Activated CD8-positive, alpha-beta memory T cell treated with anti-CD3 and anti-CD28 coated beads for 36 hours (primary cell): Measurements from ENCODE around the gene NLRP7. TPM values are rescaled to one million over a fixed set of nuclear protein-coding genes. Genes with fewer than 3 reads are reported as not detected.
"Not testable (repeated sequence)": the region's sequence is repeated elsewhere in the genome, so short reads cannot be mapped to it uniquely, and the experiment has no call there.

Experiments used
- CTCF ChIA-PET: fragments of 350-600 bp; sonication (Branson Sonifier 250); formaldehyde crosslinking; loops from one replicate; lab custom pipeline; 2021; ENCODE audit warnings: antibody characterized with exemption; lab: Charles Lee
- POLR2A ChIA-PET: fragments of 350-600 bp; sonication (Branson Sonifier 250); formaldehyde crosslinking; loops from one replicate; lab custom pipeline; 2021; ENCODE audit warnings: antibody characterized with exemption; lab: Charles Lee
- total RNA-seq, 2 experiments: library from RNA; stranded (reverse); gene quantifications; one replicate each; pipeline ENCODE4 v1.2.3, GENCODE V29; 2021

The NLRP7 gene
- total RNA-seq, 2 experiments from 2014 or later = not detected

DNA sequence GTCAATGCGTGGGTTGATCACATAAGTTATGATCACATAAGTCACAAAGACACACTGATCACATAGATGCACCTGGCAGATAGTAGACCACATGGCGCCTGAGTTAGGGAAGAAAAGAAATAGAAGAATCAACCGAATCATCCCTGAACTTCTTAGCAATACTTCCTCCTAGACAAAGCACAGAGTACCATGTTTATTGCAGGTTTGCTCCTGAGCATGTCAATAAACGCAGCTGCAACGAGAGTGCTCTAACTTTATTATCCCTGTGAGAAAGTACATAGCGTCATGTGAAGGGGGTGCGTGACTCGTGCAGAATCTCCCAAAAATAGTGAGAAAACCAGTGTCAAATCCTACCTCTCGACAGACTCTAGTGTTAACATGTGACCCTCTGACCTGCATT, 24.1 kb downstream of the NLRP7 start:
- POLR2A ChIA-PET = no interaction called here
- CTCF ChIA-PET = no interaction called here

DNA sequence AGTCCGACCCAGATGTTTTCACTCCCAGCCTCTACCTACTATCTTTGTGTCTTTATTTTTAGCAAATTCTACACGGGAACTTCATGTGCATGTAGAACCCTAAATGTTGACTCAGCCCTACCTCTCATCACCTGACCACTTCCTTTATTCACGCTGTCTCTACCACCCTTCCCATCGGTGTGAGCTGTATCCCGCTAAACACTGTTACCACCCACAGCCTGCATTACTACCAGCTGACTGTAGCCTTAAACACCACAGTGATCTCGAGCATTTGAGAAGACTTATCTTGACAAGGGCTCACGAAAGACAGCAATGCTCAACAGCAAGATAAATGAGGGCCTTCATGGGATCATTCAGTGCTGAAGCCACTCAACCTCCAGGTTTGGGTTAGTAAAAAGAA, 26.2 kb downstream of the NLRP7 start:
- ChIA-PET POLR2A (no interaction called here), CTCF (no interaction called here)

DNA sequence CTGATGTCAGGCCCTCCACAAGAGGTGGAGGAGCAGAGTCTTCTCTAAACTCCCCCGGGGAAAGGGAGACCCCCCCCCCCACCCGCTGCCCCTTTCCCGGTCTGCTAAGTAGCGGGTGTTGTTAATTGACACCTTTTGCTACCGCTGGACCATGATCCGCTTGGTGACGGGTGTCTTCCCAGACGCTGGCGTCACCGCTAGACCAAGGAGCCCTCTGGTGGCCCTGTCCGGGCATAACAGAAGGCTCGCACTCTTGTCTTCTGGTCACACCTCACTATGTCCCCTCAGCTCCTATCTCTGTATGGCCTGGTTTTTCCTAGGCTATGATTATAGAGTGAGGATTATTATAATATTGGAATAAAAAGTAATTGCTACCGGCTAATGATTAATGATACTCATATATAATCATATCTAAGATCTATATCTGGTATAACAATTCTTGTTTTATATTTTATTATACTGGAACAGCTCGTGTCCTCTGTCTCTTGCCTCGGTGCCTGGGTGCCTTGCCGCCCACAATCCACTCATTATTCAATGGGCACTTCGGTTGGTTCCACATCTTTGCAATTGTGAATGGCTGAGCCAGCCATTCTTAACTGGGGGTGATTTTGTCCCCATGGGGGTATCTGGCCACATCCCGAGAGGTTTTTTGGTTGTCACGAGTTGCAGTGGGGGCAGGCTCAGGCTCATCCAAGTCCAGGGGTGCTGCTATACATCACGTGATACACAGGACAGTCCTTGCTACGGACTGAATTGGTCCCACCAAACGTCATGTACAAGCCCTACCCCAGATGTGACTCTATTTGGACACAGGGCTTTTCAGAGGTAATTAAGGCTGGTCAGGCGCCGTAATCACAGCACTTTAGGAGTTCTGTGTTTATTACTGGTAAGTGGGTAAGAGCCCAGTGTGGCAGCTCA, 27.4 kb downstream of the NLRP7 start:
- CTCF ChIA-PET, POLR2A ChIA-PET: not testable (repeated sequence)

DNA sequence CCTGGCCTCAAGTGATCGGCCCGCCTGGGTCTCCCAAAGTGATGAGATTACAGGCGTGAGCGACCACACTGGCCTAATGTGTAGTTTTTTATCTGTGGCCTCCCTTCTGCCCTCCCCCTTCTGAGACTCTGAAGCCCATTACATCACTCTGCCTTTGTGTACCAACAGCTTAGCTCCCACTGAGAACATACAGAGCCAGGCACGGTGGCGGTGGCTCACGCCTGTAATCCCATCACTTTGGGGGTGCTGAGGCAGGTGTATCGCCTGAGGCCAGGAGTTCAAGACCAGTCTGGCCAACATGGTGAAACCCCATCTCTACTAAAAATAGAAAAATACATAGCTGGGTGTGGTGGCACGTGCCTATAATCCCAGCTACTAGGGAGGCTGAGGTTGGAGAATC, 28.8 kb downstream of the NLRP7 start:
- POLR2A ChIA-PET = no interaction called here
- CTCF ChIA-PET = no interaction called here

DNA sequence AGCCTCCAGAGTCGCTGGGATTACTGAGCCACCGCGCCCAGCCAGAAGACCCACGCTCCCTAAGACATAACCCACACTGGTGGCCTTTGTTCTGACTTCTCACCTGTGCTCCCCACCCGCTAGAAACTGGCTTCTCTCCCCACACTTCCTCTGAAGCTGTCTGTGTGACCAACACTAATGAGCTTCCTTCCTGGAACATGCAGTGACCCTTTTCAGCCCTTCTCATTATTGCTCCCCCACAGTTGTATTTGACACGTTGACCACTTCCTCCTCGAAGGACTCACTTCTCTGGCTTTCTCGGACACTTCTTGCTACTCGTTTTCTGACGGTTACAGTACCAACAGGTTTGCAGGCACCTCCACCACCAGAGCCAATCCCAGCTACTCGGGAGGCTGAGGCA, 30.5 kb downstream of the NLRP7 start:
- CTCF ChIA-PET = no interaction called here
- POLR2A ChIA-PET = no interaction called here

DNA sequence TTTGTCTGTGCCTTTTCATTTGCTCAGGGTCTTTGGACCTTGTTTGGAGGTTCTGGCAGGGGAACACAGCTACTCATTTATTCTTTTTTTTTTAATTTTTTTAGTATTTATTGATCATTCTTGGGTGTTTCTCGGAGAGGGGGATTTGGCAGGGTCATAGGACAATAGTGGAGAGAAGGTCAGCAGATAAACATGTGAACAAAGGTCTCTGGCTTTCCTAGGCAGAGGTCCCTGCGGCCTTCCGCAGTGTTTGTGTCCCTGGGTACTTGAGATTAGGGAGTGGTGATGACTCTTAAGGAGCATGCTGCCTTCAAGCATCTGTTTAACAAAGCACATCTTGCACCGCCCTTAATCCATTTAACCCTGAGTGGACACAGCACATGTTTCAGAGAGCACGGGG, 39.4 kb downstream of the NLRP7 start:
- POLR2A ChIA-PET, CTCF ChIA-PET: not testable (repeated sequence)

DNA sequence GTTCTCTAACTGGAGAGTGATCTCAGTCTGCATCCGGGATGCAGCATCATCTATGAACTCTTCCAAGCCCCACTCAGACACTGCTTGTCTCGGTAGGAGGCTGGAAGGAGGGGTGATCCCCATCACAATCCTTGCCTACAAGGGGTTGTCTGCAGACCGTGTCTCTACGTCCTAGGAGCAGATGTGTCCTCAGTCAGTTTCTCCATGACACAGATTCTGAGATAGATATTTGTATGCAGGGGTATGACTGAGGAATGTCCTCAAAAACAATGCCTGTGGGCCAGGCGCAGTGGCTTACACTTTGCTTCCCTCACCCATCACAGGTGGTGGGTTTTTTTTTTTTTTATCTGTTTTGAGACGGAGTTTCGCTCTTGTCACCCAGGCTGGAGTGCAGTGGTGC, 40.5 kb downstream of the NLRP7 start:
- POLR2A ChIA-PET = no interaction called here
- CTCF ChIA-PET = interaction anchor here (0.6 kb wide), 1 partner anchor 20 kb away, joined by 3 read pairs; no protein-coding TSS in a partner anchor

DNA sequence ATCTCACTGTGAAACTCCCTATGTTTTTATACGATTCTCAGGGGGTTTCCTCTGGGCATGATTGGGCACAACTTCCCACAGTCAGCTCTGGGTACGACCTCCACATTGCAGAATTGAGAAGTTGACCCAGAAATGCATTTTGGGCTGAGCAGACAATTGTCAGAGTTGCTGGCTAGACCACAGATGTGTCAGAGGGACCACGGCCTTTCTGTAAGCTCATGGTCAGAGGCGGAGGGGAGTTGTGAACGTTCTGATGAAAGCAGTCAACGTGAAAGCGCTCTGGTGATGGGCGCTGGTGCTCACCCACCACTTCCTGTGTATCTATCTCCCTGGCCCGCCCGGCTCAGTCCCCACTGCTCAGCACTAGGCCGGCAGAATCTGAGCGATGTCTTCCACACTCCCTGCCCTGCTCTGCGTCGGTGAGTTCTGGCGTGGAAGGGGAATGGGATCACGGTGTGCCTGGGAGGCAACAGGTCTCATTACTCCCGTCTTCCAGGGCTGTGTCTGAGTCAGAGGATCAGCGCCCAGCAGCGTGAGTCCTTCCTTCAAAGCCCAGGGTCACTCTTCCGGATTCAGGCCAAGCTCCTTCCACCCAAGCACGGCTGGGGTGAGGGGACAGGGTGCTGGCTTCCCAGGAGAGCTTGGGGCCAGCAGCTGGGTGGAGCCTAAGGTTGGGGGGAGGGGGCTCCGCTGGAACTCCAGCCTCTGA, 41.4 kb downstream of the NLRP7 start, which contains the start of gene NCR1:
Gene NCR1 (plus strand): TSS at position 346 of the 709 bp plus-strand sequence. CDS start 40 bp downstream, at position 386.
- ChIA-PET POLR2A (no interaction called here), CTCF (no interaction called here)

DNA sequence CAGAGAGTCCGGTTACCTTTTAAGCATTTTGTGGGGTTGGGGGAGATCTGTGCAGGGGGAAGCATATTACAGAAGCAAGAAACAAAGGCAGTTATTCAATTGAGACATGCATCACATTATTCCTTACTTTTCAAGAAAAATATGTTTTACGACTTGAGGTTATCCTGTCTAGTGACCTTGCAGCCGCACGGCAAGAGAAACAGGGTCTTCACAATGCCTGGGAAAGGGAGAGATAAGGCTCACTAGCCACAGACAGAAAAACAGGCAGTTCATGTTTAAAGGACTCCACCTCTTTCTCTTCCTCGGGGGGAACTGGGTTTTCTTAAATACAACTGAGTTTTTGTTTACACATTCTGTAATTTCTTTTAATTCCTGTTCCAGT, 41.9 kb downstream of the NLRP7 start:
- ChIA-PET CTCF (no interaction called here), POLR2A (no interaction called here)

DNA sequence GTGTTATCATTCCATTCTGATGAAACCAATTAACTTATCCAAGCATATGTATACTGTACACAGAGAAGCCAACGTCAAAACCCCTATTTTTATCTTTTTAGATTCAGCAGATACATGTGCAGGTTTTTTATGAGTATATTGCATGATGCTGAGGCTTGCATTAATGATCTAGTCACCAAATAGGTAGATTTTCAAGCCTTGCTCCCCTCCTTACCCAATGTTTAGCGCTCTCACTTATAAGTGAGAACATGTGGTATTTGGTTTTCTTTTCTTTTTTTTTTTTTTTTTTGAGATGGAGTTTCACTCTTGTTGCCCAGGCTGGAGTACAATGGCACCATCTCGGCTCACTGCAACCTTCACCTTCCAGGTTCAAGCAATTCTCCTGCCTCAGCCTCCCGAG, 43.1 kb downstream of the NLRP7 start:
- POLR2A ChIA-PET, CTCF ChIA-PET: not testable (repeated sequence)

DNA sequence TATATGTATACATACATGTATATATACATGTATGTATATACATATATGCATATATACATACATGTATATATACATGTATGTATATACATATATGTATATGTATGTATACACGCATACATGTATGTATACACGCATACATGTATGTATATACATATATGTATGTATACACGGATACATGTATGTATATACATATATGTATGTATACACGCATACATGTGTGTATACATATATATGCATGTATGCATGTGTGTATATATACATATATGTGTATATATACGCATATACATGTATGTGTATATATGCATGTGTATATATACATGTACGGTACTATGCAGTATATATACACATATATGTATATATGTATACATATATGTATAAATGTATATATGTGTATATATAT, 44.0 kb downstream of the NLRP7 start:
- ChIA-PET CTCF (no interaction called here), POLR2A (no interaction called here)

DNA sequence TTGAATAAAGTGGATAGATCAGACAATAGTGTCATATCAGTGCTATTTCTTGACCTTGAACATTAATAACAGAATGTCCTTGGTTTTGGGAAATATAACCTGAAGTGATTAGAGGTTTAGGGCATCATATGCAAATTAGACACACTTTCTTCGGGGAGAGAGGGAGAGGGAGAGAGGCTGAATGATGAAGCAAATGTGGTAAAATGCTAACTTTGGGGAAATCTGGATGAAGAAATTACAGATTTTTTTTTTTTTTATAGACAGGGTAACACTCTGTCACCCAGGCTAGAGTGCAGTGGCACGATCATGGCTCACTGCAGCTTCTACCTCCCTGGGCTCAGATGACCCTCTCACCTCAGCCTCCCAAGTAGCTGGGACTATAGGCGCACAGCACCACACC, 45.3 kb downstream of the NLRP7 start:
- POLR2A ChIA-PET = no interaction called here
- CTCF ChIA-PET = no interaction called here

DNA sequence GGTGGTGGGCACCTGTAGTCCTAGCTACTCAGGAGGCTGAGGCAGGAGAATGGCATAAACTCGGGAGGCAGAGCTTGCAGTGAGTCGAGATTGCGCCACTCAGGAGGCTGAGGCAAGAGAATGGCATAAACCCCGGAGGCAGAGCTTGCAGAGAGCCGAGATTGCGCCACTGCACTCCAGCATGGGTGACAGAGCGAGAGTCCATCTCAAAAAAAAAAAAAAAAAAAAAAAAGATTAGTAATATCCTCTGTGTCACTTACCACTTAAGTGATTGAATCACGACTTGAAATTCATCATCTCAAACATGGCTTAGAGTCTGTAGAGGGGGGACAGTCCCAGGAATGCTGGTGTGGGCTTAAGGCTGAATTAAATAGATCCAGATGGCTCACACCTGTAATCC, 46.2 kb downstream of the NLRP7 start:
- POLR2A ChIA-PET, CTCF ChIA-PET: not testable (repeated sequence)

DNA sequence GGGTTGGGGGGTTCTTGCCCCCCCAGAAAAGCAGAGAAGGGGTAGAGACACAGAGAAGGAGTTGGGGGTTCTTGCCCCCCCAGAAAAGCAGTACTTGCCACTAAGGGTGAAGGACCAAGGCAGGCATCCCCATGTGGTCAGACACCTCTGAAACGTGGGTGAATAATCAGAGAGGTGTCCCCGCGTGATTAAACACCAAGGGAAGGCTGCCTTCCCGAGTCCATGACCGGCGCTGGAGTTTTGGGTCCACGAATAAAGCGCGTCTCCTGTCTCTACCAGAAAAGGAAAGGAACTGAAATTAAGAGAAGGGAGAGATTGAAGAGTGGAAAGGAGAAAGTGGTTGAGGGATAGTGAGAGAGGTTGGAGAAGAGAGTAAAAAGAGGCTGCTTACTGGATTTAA, 47.7 kb downstream of the NLRP7 start:
- CTCF ChIA-PET, POLR2A ChIA-PET: not testable (repeated sequence)

DNA sequence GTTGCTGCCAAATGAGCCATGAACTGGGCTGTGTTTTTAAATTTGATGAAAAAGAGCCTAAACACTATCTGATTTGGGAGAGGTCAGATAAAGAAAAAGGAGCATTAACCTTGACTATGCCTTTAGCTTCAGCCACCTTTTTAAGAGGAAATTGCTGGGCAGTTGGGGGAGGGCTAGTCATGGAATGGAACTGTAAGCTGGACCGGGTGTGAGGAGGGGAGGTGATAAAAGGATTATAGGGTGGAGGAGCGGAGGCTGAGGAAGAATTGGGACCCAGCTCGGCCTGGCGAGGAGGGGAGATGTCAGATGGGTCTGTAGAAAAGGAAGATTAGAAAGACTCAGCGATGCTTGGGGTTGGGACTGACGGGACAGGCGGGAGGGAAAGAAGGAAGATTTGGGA, 48.6 kb downstream of the NLRP7 start:
- POLR2A ChIA-PET, CTCF ChIA-PET: not testable (repeated sequence)

DNA sequence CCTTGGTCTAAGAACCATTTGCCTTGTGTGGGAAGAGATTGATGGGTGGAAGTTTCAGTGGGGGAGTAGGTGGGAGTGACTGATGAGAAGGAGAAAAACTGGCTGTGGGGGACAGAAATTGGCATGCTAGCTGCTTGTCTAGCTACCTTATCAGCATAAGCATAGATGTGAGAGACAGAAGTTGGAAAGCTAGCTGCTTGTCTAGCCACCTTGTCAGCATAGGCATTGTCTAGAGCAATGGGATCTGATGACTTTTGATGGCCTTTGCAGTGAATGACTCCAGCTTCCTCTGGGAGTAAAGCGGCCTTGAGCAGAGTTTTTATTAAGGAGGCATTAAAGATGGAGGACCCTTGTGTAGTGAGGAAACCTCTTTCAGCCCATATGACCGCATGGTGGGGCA, 51.3 kb downstream of the NLRP7 start:
- CTCF ChIA-PET = no interaction called here
- POLR2A ChIA-PET = no interaction called here

DNA sequence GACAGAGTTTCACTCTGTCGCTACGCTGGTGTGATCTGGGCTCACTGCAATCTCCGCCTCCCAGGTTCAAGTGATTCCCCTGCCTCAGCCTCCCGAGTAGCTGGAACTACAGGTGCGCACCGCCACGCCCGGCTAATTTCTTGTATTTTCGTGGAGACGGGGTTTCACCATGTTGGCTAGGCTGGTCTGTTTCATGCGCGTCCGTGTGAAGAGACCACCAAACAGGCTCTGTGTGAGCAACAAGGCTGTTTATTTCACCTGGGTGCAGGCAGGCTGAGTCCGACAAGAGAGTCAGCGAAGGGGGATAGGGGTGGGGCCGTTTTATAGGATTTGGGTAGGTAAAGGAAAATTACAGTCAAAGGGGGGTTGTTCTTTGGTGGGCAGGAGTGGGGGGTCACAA, 53.2 kb downstream of the NLRP7 start:
- POLR2A ChIA-PET, CTCF ChIA-PET: not testable (repeated sequence)

DNA sequence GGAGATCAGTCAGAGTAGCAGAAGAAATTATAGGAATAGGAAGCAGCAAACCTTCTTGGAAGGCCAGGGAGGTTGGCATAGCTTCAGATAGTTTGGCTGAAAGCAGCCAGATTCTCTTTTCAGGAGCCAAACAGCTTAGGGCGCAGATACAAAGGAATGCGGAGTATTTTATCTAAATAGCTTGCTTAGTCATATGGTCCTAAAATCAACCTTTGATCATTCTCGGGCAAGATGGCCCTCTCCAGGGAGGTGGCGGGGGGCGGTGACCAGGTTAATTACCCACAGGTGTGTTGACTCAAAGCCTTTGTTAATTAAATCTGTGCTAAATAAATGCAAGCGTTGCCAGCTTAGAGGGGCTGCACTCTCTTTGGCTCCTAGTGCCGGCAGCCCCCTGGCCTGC, 53.9 kb downstream of the NLRP7 start:
- CTCF ChIA-PET = no interaction called here
- POLR2A ChIA-PET = no interaction called here

DNA sequence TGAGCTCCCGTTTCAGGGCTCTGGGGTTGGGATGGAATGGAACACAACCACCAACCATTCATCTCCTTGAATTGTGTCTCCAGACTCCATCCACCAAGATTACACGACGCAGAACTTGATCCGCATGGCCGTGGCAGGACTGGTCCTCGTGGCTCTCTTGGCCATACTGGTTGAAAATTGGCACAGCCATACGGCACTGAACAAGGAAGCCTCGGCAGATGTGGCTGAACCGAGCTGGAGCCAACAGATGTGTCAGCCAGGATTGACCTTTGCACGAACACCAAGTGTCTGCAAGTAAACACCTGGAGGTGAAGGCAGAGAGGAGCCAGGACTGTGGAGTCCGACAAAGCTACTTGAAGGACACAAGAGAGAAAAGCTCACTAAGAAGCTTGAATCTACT, 57.8 kb downstream of the NLRP7 start:
- POLR2A ChIA-PET = no interaction called here
- CTCF ChIA-PET = no interaction called here

DNA sequence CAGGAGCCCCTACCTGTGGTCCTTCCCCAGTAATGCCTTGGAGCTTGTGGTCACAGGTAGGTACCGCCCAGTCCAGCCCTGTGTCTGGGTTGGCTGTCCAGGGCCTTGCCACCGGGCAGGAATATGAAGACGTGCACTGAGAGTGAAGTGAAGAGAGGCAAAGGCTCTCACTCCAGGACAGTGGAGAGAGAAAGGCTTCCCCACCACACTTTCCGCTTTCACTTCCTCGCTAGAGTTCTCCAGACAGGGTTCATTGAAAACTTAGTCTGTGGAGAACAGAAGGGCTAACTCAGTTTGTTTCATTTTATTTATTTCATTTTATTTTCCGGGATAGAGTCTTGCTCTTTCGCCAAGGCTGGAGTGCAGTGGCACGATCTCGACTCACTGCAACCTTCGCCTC, 59.1 kb downstream of the NLRP7 start:
- POLR2A ChIA-PET = no interaction called here
- CTCF ChIA-PET = no interaction called here

DNA sequence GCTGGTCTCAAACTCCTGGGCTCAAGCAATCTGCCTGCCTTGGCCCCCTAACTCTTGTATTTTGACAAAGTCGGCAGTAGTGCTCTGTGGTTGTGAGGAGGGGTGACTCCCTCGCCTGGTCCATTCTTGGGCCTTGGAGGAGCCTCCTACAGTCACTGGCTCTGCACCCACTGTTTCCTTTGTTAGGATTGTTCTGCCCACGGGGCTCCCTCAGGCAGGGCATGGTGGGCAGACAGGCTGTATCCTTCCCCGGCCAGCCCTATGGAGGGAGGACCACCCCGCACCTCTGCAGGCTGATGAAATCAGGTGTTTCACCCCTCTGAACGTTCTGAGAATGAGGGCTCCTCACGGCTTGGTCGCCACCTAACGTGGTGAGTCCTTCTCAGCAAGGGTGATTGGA, 64.1 kb downstream of the NLRP7 start:
- POLR2A ChIA-PET = no interaction called here
- CTCF ChIA-PET = no interaction called here
